Retina (tissue), 1 donor: ENCODE data around the gene C3orf22.
"Not testable (repeated sequence)": the region's sequence is repeated elsewhere in the genome, so short reads cannot be mapped to it uniquely, and the experiment has no call there.

Source experiments
- DNase-seq: peaks from one replicate; pipeline ENCODE4 v3.0.0-alpha.2; 2016

Gene C3orf22

GRCh38 chr3:126558336-126559071 lies at the start of gene C3orf22:
Gene C3orf22 (minus strand): TSS chr3:126558932. CDS start chr3:126553390, 5,542 bp downstream.
- no peak for DNase-seq

- DNase-seq = no peak
Observed at GRCh38 chr3:126607214-126607908, 48.6 kb upstream of the C3orf22 start.

GRCh38 chr3:126606001-126606400 lies 47.3 kb upstream of the C3orf22 start:
- DNase-seq = no peak

GRCh38 chr3:126604691-126605090 lies 46.0 kb upstream of the C3orf22 start:
- no peak for DNase-seq

- DNase-seq = no peak
Observed at GRCh38 chr3:126599101-126599500, 40.4 kb upstream of the C3orf22 start.

- DNase-seq = not testable (repeated sequence)
Observed at GRCh38 chr3:126595479-126595878, 36.7 kb upstream of the C3orf22 start.

GRCh38 chr3:126591515-126591914 lies 32.8 kb upstream of the C3orf22 start:
- not testable (repeated sequence) for DNase-seq

- no peak for DNase-seq
Observed at GRCh38 chr3:126582311-126582710, 23.6 kb upstream of the C3orf22 start.

- DNase-seq = no peak
Observed at GRCh38 chr3:126581569-126581968, 22.8 kb upstream of the C3orf22 start.

GRCh38 chr3:126580746-126581145 lies 22.0 kb upstream of the C3orf22 start:
- DNase-seq = no peak

GRCh38 chr3:126578702-126579101 lies 20.0 kb upstream of the C3orf22 start:
- DNase-seq = no peak

- no peak for DNase-seq
Observed at GRCh38 chr3:126577261-126577660, 18.5 kb upstream of the C3orf22 start.

- DNase-seq = no peak
Observed at GRCh38 chr3:126573492-126574117, 14.9 kb upstream of the C3orf22 start.

GRCh38 chr3:126571078-126571477 lies 12.3 kb upstream of the C3orf22 start:
- no peak for DNase-seq

- DNase-seq = no peak
Observed at GRCh38 chr3:126570103-126570541, 11.4 kb upstream of the C3orf22 start.

GRCh38 chr3:126569390-126569975 lies 10.8 kb upstream of the C3orf22 start:
- DNase-seq = no peak

- DNase-seq = no peak
Observed at GRCh38 chr3:126568776-126569342, 10.1 kb upstream of the C3orf22 start.

GRCh38 chr3:126567696-126568438 lies 9.1 kb upstream of the C3orf22 start:
- DNase-seq = no peak

GRCh38 chr3:126562737-126563276 lies 4.1 kb upstream of the C3orf22 start:
- no peak for DNase-seq

GRCh38 chr3:126557761-126558160 lies 971 bp downstream of the C3orf22 start:
- DNase-seq = no peak

GRCh38 chr3:126557415-126557745 lies 1.4 kb downstream of the C3orf22 start:
- DNase-seq = no peak
